ENCODE measurements around the gene S100P.

GRCh38 chr4:6647582-6648230, 46.0 kb upstream of the S100P start:
- TF ChIP-seq CTCF (IDR thresholded peaks at IDR 0.05) (no peak), EZH2 (IDR thresholded peaks at IDR 0.05) (no peak)

Measured in neural progenitor cell (in vitro differentiated cells).